NCI-H1105 treated with DMSO at 0.1 percent for 48 hours (cell line): Measurements from ENCODE around the gene EGFLAM.
"Not testable (repeated sequence)": the region's sequence is repeated elsewhere in the genome, so short reads cannot be mapped to it uniquely, and the experiment has no call there.

Source experiments
- DNase-seq: peaks from one replicate; lab custom pipeline; 2025; lab: John Stamatoyannopoulos, UW

The EGFLAM gene

DNA sequence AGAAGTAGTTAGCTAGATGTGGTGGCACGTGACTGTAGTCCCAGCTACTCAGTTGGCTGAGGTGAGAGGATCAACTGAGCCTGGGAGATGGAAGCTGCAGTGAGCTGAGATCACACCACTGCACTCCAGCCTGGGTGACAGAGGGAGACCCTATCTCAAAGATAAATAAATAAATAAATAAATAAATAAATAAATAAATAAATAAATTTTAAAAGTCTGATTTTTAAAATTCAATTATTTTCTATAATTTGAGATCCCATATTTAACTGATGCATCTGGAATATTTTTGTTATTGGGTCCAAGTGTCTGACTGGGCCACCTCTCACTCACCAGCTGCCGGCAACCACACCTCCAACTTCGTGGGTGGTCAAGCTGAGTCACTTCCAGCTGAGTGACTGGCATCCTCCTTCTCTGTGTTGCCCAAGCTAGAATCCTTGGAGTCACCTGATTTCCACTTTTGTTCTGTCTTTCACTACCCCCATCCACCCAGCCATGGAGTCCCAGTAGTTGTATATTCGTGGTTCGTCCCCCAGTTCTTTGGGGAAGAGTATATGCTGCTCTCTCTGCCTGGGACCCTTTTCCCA is 70.9 kb downstream of the EGFLAM start:
- no peak for DNase-seq

DNA sequence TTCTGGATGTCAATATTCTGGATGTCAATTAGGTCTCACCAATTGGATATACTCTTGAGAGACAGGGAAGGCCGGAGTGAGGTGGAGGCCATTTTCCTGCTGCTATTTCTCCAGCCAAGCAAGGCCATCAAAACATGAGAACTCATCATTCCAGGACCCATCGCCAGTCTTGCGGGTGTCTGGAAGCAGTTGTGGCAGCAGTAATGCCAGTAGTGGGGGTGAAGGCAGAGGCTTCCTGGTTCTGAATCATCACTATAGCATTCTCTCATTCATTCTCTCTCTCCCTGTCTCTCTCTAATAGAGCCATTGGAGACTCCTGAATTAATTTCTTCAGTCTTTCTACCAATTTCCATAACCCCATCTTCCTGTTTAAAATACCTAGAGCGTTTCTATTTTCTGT is 71.8 kb downstream of the EGFLAM start:
- DNase-seq: no peak

DNA sequence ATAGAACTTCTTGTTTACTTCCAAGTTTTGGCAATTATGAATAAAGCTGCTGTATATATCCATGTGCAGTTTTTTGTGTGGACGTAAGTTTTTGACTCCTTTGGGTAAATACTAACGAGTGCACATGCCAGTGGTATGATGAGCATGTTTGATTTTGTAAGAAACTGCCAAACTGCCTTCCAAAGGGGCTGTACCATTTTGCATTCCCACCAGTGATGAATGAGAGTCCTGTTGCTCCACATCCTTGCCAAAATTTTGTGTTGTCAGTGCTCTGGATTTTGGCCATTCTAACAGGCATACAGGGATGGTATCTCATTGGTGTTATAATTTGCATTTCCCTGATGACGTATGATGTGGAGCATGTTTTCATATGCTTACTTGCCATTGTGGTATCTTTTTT is 73.5 kb downstream of the EGFLAM start:
- no peak for DNase-seq

DNA sequence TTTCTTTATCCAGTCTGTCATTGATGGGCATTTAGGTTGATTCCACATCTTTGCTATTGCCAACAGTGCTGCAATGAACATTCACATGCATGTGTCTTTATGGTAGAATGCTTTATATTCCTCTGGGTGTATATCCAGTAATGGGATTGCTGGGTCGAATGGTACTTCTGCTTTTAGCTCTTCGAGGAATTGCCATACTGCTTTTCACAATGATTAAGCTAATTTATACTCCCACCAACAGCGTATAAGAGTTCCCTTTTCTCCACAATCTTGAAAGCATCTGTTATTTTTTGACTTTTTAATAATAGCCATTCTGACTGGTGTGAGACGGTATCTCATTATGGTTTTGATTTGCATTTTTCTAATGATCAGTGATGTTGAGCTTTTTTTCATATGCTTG is 74.8 kb downstream of the EGFLAM start:
- not testable (repeated sequence) for DNase-seq

DNA sequence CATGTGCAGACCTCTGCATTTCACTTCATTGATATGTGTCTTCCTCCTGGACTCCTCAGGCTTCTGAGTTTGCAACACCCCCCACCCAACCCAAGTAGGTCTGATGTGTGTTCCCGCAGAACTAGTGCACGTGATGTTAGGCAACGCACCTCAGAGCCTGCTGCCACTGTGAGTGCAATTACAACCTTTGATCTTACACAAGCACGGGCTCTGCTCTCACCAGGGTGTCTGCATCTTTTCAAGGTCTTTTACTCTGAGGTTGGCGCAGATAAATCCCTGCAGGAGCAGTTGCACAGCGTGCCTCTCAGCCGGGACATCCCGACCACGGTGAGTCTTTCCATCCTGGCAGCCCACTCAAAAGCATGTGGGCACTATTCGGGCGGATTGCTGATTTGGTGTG is 80.1 kb downstream of the EGFLAM start:
- no peak for DNase-seq

DNA sequence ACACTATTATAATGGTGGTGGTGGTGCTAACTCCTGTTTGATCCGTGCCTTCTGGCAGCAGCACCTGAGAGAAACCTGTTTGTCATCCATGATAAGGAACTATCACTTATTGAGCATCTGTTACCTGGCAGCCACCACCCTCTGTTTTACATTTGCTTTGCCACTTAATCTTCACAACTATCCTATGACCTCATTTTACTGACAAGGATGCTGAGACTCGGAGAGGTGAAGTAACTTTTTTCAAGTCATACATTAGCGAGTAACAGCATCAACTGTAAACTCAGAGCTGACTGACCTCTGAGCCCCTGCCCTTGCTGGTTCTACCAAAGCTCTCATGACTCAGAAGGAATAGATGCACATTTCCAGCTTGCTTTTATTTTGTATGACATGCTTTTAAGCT is 81.1 kb downstream of the EGFLAM start:
- no peak for DNase-seq

DNA sequence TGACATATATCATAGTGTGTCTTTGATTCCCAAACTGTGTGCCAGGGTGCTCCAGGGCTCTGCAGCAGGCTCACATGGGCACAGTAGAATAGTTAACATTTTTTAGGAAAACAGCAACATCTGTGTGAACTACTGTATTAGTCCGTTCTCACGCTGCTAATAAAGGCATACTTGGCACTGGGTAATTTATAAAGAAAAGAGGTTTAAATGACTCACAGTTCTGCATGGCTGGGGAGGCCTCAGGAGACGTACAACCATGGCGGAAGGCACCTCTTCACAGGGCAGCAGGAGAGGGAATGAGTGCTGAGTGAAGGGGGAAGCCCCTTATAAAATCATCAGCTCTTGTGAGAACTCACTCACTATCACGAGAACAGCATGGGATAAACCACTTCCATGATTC is 82.7 kb downstream of the EGFLAM start:
- DNase-seq: no peak

DNA sequence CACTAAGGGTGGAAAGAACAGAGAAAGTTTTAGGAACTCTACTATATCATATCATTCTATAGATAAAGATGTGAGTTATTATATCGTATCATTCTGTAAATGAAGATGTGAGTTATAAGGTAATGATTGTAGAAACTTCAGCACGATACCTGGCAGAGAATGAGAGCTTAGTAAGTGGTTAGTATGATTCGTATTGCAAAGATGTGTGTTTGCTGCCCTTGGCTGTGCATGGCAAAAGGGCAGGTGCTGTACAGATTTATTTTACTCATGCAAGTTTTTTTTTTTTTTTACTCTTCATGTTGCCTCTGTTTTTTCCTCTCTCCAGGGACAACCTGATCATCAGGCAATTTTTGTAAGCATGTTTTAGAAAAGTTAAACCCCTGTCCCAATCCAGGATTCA is 83.3 kb downstream of the EGFLAM start:
- no peak for DNase-seq

DNA sequence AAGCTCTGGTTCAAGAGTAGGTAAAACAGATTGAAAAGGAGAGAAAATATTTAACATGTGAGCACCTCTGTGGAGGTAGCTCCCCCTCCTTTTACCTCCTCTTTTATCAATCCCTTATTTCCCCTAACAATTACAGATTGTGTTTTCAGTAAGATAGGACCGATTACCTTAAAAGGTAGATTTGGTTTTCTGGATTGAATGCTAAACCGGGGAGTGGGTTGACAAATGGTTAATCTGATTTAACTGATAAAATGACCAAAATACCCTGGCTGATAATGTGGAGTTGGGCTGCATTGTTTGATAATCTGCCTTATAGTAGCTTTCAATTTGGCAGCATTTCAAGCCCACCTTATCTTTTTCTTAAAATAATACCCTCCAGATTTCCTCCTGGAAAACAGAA is 83.9 kb downstream of the EGFLAM start:
- no peak for DNase-seq

DNA sequence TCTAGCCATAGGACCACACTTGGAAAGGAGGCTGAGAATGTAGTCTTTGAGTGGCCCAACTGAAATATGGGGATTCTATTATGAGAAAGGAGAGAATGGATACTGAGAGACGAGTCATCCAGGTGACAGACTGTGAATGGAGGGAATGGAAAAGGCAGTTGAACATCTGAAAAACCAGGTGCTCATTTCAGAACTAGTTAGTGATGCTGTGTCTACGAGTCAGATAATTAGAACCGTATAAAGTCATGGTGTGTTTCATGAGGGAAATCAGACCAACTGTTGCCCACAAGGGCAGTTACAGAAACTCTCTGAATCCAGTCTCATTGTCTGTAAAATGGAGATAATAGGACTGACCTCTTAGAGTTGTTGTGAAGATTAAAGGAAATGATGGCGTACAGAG is 86.5 kb downstream of the EGFLAM start:
- DNase-seq: no peak

DNA sequence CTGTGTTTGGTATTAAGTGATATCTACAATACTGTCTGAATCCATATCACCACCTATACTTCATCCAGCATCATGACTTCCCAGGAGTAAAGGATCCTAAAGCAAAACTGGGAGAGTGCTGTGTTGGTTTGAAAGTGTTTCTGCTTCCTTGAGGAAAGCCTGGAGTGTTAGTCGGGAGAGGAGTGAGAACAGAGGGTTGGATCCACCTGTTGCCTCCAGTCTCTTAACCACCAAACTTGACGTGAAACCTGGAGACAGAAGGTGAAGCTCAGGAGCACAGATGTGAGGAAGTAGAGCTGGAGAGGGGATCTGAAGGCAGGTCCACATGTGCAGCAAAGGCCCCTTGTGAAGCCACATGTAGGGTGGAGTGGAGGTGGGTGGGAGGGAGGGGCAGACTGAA is 88.2 kb downstream of the EGFLAM start:
- DNase-seq: no peak

DNA sequence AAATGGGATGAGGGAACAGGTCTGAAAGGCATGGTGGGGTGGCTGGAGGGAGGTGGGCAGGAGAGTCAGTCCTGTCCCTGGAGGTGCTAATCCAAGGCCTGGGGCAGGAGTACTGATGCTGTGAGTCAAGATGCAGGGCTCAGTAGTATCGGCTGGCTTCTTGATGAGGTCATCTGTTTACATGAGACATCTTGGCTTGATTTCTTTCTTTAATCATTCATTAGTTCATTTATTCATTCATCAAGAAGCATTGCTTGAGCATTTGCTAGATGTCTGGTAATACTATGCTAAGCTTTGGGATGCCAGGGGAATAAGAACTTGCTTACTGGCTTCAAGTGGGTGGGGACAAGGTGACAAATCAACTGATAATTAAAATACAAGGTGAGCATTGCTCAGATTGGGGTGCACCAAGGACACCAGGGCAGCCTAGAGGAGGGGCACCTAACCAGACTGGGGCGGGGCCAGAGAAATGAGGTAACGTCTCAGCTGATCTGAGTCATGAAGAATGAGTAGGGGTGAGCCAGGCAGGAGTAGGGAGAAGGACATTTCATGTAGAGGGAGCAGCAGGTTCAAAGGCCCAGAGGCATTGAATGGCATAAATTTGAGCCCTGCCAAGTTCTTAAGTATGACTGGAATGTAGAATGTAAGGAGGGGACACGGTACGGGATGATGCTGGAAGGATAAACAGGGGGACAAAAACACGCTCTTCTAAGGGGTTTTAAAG is 88.8 kb downstream of the EGFLAM start:
- no peak for DNase-seq

DNA sequence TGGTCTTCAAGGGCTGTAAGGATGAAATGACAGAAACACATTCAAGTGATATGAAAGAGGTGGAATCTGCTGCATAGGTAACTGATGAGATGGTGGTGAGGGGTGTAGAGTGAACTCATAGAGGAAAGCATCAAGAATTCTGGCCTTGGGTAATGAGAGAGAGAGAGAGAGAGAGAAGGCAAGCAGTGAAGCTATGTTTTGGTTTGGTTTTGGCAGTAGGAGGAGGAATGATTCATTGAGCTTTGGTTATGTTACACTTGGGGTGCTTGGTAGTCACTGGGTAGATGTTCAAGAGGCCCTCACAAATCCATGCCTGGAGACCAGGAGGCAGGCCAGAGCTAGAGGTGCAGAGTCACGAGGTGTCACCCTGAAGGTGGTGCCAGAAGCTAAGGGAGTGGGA is 89.5 kb downstream of the EGFLAM start:
- no peak for DNase-seq

DNA sequence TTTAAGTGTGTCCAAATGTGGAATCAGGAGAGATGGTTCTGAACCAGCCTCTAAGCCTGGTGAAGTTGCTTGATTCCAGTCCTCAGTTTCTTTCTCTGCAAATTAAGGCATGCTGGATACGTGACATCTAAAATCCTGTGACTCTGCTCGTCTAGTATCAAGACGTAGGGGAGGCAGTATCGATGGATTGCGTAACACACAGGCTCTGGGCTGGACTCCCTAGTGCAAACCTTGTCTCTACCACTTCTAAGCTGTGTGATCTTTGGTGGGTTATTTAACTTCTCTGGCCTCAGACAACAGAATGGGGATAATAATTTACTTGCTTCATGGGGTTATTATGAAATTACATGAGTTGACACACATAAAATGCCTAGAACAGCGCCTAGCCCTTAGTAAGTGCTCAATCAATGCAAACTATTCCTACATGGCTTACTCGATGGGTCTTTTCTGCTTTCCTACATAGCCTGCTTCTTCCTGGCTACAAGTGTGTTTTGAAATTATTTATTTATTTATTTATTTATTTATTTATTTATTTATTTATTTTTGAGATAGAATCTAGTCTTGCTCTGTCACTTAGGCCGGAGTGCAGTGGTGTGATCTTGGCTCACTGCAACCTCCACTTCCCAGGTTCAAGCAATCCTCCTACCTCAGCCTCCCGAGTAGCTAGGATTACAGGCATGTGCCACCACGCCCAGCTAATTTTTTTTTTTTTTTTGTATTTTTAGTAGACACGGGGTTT is 102.1 kb downstream of the EGFLAM start:
- DNase-seq: no peak

DNA sequence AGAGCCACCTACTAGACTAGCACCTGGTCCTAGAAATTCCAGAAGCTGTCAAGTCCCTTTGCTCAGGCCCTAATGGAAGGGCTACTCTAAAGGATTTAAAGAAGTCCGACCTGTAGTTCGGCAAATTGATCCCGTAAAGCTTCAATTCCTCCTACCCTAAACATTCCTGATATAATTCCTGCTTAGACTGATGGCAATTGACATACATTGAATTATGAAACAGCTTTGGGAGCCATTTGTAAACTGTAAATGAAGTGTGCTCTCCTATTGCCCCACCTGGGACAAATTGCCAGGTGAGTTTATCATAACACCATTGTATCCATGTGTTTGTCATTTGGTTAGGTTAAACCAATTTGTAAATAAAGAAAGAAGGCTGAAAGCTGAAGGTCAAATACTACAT is 104.4 kb downstream of the EGFLAM start:
- no peak for DNase-seq

DNA sequence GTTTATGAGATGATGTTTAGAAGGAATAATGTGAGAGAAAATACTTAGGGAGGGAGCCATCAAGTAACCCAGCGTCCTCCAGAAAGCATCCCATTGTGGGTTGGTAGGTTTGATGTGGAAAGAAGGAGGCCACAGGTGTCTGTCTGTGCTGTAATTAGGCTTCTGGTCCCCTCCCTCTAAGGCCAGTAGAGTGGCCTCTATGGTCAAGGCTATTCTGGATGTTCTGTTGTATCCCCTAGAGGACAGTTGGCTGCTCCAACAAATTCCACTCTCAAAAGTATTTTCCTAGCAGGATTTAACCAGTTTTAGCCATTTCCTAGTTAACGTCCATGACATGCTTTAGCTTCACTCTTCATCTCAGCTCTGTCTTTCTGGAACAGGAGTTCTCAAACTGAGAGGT is 106.5 kb downstream of the EGFLAM start:
- no peak for DNase-seq

DNA sequence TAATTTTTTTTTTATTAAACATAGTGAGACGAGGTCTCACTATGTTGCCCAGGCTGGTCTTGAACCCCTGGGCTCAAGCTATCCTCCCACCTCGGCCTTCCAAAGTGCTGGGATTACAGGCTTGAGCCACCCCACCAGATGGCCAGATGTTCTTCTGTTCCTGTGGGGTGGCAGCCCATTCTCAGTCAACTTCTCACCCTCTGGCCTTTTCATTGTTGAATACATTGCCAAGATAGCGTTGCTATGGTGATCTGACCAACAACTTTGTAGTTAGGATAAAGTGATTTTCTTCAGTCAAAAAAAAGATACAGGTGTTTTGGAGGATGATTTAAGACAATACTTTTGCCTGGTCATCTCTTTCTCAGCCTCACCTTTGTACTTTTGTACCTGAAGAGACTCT is 109.1 kb downstream of the EGFLAM start:
- no peak for DNase-seq

DNA sequence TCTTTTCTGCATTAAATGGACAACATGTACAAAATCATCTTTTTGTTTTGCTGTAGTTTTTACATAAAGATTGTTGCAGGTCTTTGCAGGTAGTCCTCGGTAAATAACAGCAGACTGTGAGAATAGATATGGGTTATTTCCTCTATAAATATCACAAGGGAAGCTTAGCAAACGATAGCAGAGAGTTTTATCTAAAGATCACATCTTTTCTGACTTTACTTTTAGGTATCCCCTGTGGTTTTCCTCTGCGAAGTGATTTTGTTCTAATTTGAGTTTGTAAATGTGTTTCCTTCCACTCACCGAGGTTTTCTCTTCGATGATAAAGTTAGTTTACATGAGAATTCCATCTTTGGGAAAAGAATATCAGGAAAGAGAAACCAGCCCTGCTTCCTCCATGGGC is 109.6 kb downstream of the EGFLAM start:
- no peak for DNase-seq

DNA sequence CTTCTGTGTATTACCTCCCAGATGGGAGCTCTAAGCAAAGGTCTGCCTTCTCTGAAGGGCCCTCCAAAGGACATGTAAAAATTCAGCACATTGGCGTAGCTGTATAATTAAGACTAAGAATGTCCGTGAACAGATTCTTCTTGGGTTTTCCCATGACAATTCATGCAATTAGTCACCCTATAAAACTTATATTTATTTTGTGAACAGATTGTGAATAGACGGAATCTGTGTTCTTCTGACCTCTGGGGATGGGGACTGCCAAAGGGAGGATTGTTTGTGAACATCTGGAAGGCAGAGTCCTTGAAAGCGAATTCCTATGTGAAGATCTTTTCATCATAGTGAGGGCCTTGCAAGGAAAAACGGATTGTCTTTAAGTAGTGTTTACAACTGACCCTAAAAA is 111.3 kb downstream of the EGFLAM start:
- no peak for DNase-seq

DNA sequence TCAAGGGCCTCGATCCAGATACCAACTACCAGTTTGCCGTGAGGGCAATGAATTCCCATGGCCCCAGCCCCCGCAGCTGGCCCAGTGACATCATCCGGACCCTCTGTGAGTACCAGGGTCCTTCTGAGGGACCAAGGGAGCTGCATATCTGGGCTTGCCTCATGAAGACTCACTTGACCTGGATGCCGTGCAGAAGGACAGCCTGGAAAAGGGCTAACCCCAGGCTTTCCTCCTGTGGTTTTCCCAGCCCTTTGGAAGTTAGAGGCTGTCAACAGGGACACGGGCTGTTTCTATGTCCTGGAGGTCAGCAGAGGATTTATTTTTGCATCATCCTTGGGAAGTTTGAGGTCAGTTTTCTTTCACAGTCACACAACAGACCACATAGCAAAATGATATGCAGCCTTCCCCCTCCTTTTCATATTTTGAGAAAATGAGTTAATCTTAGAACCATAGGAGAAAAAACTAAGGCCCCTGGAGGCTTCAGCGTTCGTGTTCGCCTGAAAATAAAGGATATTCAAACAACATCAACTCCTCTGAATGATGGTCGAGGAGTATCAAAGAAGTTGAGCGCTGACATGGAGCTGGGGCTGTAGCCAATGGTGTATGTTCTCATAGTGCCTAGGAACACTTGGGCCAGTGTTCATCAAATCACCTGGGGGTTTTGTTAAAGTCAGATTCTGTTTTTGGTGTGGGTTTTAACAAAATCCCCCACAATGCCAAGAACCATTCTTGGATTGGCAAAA is 112.2 kb downstream of the EGFLAM start:
- no peak for DNase-seq

DNA sequence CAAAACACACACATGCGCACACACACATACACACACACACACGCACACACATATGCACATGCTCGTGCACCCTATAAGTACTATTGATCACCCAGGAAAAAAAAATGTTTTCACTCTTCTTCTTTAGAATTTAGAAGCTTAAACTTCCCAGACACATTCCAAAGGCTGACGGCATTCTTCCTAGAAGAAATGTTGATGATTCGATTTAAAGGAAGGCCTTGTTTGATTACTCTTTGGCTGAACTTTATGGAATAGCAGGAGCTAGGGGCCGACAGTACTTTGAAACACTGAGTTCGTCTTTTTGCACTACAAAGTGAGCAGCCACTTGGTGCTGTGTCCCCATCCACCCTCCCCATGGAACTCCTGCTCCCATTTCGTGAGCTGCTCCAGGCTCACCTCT is 113.2 kb downstream of the EGFLAM start:
- DNase-seq: no peak

DNA sequence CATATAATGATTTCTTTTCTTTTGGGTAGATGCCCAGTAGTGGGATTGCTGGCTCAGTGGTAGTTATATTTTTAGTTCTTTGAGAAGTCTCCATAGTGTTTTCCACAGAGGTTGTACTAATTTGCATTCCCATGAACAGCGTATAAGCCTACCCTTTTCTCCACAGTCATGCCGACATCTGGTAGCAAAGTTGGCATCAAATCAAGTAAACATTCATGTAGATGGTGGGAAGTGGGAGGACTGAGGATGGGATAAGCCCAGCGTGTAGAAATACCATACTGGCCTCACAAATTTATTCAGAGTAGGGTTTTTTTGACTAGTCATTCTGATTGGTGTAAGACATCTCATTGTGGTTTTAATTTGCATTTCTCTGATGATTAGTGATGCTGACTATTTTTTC is 115.4 kb downstream of the EGFLAM start:
- DNase-seq: no peak

DNA sequence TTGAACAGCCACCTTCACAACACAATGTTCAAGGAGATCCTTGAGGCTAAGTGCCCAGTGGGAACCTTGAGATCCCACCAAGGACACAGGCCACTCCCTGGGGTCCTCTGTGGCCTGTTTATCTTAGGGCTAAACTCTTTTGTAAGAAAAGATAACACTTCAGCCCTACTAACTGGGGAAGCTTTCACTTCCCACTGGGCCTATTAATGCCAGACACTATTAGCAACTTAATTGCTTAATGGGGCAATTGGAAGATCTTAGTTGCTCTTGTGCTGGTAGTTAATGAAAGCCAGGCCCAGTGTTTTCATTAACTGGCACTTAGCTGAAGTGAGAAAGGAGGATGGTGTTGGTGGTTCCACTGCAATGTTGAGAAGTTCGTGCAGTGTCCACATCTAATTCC is 117.1 kb downstream of the EGFLAM start:
- DNase-seq: no peak
